Effector memory CD4-positive, alpha-beta T cell (primary cell): ENCODE measurements around the gene CYRIA.

Experiments
- DNase-seq, 3 donors: peaks; one replicate each; pipeline ENCODE4 v3.0.0-alpha.2; 2020
- H3K27ac ChIP-seq: 2 replicates; pipeline ENCODE4 v1.7.0; 2013; ENCODE audit warnings: mild to moderate bottlenecking, low read length, moderate library complexity; ENCODE audit not compliant: insufficient read depth, poor library complexity, severe bottlenecking
- H3K27me3 ChIP-seq: replicated peaks from 2 replicates; pipeline ENCODE4 v1.7.0; 2013; ENCODE audit warnings: mild to moderate bottlenecking, low read length; ENCODE audit not compliant: insufficient read depth, control insufficient read depth, poor library complexity, severe bottlenecking
- H3K36me3 ChIP-seq: 2 replicates; pipeline ENCODE4 v1.7.0; 2013; ENCODE audit warnings: mild to moderate bottlenecking, low read length, moderate library complexity; ENCODE audit not compliant: control insufficient read depth, insufficient read depth
- H3K4me1 ChIP-seq: 2 replicates; pipeline ENCODE4 v1.7.0; 2013; ENCODE audit warnings: low read length, mild to moderate bottlenecking; ENCODE audit not compliant: control insufficient read depth, insufficient read depth, poor library complexity, severe bottlenecking
- H3K4me3 ChIP-seq: 2 replicates; pipeline ENCODE4 v1.7.0; 2013; ENCODE audit warnings: low read length, low read depth, mild to moderate bottlenecking; ENCODE audit not compliant: insufficient read depth, poor library complexity, severe bottlenecking
- H3K9me3 ChIP-seq: 2 replicates; pipeline ENCODE4 v1.7.0; 2013; ENCODE audit warnings: mild to moderate bottlenecking, low read length, moderate library complexity; ENCODE audit not compliant: control insufficient read depth

Gene CYRIA

GRCh38 chr2:16686641-16687040 lies 21.0 kb upstream of the CYRIA start:
- H3K27me3 ChIP-seq, result no peaks in the 10 kb centered on the region
- H3K36me3 ChIP-seq, result no peaks in the 10 kb centered on the region
- H3K4me3 ChIP-seq, result no peak overlapping the region
- H3K4me1 ChIP-seq, result no peaks in the 10 kb centered on the region
- no peak for DNase-seq
- no peak overlapping the region for H3K27ac ChIP-seq
- no peaks in the 10 kb centered on the region for H3K9me3 ChIP-seq

- Histone ChIP-seq H3K9me3 (no peaks in the 10 kb centered on the region), H3K27ac (no peak overlapping the region), H3K4me3 (no peak overlapping the region), H3K36me3 (no peaks in the 10 kb centered on the region), H3K4me1 (no peaks in the 10 kb centered on the region), H3K27me3 (no peaks in the 10 kb centered on the region)
- DNase-seq, result no peak
Observed at GRCh38 chr2:16685340-16685715, 19.7 kb upstream of the CYRIA start.

- H3K4me3 ChIP-seq, result no peak overlapping the region
- H3K27me3 ChIP-seq, result no peaks in the 10 kb centered on the region
- H3K36me3 ChIP-seq, result no peaks in the 10 kb centered on the region
- no peak overlapping the region for H3K27ac ChIP-seq
- H3K4me1 ChIP-seq, result no peaks in the 10 kb centered on the region
- no peak for DNase-seq
- H3K9me3 ChIP-seq, result no peaks in the 10 kb centered on the region
Observed at GRCh38 chr2:16684676-16685339, 19.2 kb upstream of the CYRIA start.

GRCh38 chr2:16683576-16683975 lies 17.9 kb upstream of the CYRIA start:
- no peak overlapping the region for H3K27ac ChIP-seq
- no peaks in the 10 kb centered on the region for H3K4me1 ChIP-seq
- H3K4me3 ChIP-seq, result no peak overlapping the region
- no peaks in the 10 kb centered on the region for H3K36me3 ChIP-seq
- H3K27me3 ChIP-seq, result no peaks in the 10 kb centered on the region
- no peak for DNase-seq
- H3K9me3 ChIP-seq, result no peaks in the 10 kb centered on the region

- no peaks in the 10 kb centered on the region for H3K27me3 ChIP-seq
- H3K27ac ChIP-seq, result no peak overlapping the region
- no peaks in the 10 kb centered on the region for H3K4me1 ChIP-seq
- no peaks in the 10 kb centered on the region for H3K36me3 ChIP-seq
- no peak overlapping the region for H3K4me3 ChIP-seq
- no peak for DNase-seq
- no peaks in the 10 kb centered on the region for H3K9me3 ChIP-seq
Observed at GRCh38 chr2:16682431-16683118, 16.9 kb upstream of the CYRIA start.

DNA sequence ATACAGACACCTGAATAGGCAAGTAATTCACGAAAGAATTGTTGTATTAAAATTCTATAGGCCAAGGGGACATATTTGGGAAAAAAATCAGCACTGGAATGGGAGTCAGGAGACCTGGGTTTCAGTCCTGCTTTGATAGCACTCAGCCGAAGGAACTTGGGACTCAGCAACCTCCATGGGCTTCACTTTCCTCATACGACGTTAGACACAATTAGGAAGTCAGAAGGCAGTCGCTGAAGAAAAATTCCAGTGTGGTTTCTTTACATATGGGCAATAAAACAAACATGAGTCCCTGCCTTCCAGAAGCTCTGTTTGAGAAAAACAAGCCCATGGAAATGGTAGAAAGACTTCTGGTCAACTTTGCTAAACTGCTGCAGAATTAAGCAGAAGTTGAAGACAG lies 15.1 kb upstream of the CYRIA start:
- Histone ChIP-seq H3K36me3 (no peaks in the 10 kb centered on the region), H3K27ac (no peak overlapping the region), H3K9me3 (no peaks in the 10 kb centered on the region), H3K27me3 (no peaks in the 10 kb centered on the region), H3K4me3 (no peak overlapping the region), H3K4me1 (no peaks in the 10 kb centered on the region)
- DNase-seq, result no peak

- no peaks in the 10 kb centered on the region for H3K36me3 ChIP-seq
- no peak overlapping the region for H3K4me3 ChIP-seq
- no peaks in the 10 kb centered on the region for H3K4me1 ChIP-seq
- no peaks in the 10 kb centered on the region for H3K9me3 ChIP-seq
- no peak overlapping the region for H3K27ac ChIP-seq
- no peak for DNase-seq
- H3K27me3 ChIP-seq, result no peaks in the 10 kb centered on the region
Observed at GRCh38 chr2:16680304-16680703, 14.7 kb upstream of the CYRIA start.

DNA sequence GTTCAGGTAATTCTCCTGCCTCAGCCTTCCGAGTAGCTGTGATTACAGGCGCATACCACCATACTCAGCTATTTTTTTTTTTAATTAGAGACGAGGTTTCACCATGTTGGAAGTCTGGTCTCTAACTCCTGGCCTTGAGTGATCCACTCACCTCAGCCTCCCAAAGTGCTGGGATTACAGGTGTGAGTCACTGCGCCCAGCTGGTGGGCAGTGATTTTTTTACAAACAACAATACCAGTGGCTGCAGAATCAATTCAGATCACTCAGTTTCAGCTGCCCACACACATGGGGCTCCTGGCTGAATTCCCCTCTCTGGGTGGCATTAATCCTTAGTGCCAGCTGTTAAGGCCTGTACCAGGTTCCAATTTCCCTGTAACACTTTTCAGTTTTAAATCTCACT lies 13.3 kb upstream of the CYRIA start:
- Histone ChIP-seq H3K4me1 (no peaks in the 10 kb centered on the region), H3K27me3 (peaks cover 4% of the 10 kb centered on the region), H3K9me3 (no peaks in the 10 kb centered on the region), H3K27ac (no peak overlapping the region), H3K4me3 (no peak overlapping the region), H3K36me3 (no peaks in the 10 kb centered on the region)
- no peak for DNase-seq

DNA sequence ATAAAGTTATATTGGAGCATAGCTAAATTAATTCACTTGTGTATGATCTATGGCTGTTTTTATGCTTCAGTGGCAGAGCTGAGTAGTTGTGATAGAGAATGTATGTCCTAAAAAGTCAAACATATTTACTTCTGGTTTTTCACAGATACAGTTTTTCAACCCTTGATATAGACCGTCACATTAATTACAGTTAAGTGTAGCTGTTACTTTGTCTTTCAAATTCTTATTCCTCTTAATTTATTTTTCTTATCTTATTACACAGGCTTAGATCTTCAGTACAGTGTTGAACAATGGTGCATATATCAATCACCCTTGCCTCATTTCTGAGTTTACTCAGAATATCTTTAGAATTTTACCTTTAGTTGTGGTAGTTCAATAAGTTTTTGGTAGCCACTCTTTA lies 12.2 kb upstream of the CYRIA start:
- Histone ChIP-seq H3K4me1 (no peaks in the 10 kb centered on the region), H3K27ac (no peak overlapping the region), H3K36me3 (no peaks in the 10 kb centered on the region), H3K27me3 (peaks cover 4% of the 10 kb centered on the region), H3K9me3 (no peaks in the 10 kb centered on the region), H3K4me3 (no peak overlapping the region)
- DNase-seq, result no peak

DNA sequence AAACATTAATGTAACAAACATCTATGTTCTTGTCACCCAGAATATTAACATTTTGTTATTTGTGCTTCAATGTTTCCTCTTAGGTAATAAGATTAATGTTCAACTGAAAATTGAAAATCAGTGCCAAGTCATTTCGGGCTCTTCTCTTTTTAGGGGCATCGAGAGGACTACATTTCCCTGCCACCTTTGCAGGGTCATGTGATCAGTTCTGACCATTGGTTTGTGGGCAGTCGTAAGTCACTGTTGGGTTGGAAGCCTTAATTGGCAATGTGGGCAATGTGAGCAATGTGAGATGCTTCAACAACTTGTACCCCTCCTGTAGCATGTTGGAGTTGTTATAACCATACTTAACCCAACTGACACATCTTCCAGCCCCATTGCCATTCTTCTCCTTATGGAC lies 10.1 kb upstream of the CYRIA start:
- Histone ChIP-seq H3K9me3 (no peaks in the 10 kb centered on the region), H3K4me1 (no peaks in the 10 kb centered on the region), H3K27ac (no peak overlapping the region), H3K36me3 (no peaks in the 10 kb centered on the region), H3K4me3 (no peak overlapping the region), H3K27me3 (peaks cover 4% of the 10 kb centered on the region)
- DNase-seq, result no peak
